GM18517 (cell line): ENCODE results near the gene PPP2R3A.
"Not testable (repeated sequence)": the region's sequence is repeated elsewhere in the genome, so short reads cannot be mapped to it uniquely, and the experiment has no call there.

ENCODE experiments used
- ATAC-seq: cut with Tn5 transposase; IDR thresholded peaks from one replicate; pipeline ENCODE4 v1.9.1; 2021; ENCODE audit warnings: mild to moderate bottlenecking, moderate library complexity; ENCODE audit not compliant: unreplicated experiment

PPP2R3A gene

DNA sequence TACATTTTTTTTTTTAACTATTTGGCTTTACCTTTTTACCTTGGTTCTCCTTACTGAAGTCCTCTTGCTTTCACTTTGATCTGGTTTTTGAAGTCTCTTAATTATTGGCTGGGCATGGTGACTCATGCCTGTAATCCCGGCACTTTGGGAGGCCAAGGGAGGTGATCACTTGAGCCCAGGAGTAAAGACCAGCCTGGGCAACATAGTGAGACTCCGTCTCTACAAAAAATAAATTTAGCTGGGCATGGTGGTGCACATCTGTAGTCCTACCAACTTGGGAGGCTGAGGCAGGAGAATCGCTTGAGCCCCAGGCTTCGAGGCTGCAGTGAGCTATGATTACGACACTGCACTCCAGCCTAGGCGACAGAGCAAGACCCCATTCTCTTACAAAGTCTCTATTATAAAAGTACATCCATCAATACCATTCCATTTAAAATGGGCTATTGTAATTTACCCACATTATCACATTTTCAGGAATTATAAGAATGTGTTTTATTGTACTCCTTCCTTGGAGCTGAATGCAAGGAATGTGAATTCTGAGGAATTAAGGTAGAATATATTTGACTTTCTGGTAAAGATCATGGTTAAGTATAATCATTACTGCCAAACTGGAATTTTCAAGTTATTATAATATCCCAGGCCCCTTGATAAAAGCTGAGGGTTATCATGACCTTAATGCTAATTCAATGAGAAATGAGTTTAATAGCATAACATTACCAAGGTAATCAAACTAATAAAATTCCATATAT, 181.6 kb downstream of the PPP2R3A start:
- no peak for ATAC-seq

- ATAC-seq = no peak
Measured at GRCh38 chr3:136149667-136150066, 184.1 kb downstream of the PPP2R3A start.

- no peak for ATAC-seq
Measured at GRCh38 chr3:136151219-136151618, 185.7 kb downstream of the PPP2R3A start.

- ATAC-seq = no peak
Measured at GRCh38 chr3:136152176-136152843, 186.8 kb downstream of the PPP2R3A start.

GRCh38 chr3:136152963-136153362, 187.4 kb downstream of the PPP2R3A start:
- no peak for ATAC-seq

- no peak for ATAC-seq
Measured at GRCh38 chr3:136161516-136161915, 196.0 kb downstream of the PPP2R3A start.

GRCh38 chr3:136162322-136162721, 196.8 kb downstream of the PPP2R3A start:
- ATAC-seq = no peak

GRCh38 chr3:136163607-136164006, 198.1 kb downstream of the PPP2R3A start:
- ATAC-seq = not testable (repeated sequence)

DNA sequence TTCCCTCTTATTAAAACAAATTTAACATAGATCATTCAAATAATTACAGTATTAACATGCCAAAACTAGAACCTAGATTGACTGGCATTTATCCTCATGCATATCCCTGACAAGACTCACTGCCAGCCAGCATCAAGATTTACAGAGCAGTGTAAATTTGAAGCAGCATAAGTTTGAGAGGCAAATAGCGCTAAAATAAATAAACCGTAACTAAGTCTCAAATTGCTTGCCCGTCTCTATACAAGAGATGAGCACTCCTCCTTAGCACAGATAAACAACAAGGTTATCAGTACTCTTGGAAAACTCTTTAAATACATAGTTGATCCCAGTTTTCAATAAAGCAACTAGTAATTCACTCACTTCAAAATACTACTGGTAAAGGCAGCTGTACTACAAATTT, 201.0 kb downstream of the PPP2R3A start:
- no peak for ATAC-seq

DNA sequence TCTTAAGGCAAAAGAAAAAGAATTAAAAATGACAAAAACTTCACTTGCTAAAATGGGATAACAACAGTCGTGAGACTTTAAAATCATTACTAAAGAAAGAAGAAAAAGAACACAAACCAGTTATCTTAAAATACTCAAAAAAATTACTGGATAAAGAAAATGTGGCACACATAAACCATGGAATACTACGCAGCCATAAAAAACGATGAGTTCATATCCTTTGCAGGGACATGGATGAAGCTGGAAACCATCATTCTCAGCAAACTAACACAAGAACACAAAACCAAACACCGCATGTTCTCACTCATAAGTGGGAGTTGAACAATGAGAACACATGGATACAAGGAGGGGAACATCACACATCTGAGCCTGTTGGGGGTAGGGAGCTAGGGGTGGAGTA, 202.7 kb downstream of the PPP2R3A start:
- not testable (repeated sequence) for ATAC-seq

GRCh38 chr3:136171097-136171542, 205.6 kb downstream of the PPP2R3A start:
- ATAC-seq = no peak

GRCh38 chr3:136173939-136174490, 208.5 kb downstream of the PPP2R3A start:
- ATAC-seq = no peak

DNA sequence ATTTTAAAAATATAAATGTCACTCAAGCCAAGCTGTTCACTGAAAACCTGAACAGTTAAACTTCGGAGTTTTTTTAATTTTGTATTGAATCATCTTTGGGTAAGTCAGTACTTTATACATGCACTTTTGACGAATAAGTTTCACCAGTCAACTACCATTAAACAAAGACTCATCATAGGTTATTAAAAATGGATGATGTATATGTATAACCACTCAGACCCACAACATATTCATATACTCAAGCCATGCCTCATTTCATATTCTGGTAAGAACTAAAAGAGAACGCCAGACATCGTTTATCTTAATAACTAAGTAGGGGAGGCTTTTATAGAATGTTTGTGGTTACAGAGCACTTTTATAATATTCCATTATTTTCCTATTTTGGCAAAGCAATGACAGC, 212.3 kb downstream of the PPP2R3A start:
- no peak for ATAC-seq

DNA sequence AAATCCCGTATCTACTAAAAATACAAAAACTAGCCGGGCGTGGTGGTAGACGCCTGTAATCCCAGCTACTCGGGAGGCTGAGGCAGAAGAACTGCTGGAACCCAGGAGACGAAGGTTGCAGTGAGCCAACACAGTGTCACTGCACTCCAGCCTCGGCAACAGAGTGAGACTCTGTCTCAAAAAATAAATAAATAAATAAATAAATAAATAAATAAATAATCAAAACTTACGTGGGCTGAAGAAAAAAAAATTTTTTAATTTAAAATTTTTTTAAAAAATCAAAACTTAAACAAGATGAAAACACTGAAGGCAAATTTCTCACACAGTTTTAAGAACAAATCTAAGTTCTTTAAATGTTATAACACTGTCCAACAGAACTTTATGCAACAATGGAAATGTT, 216.2 kb downstream of the PPP2R3A start:
- ATAC-seq = no peak

- ATAC-seq = no peak
Measured at GRCh38 chr3:136184703-136185102, 219.2 kb downstream of the PPP2R3A start.

- no peak for ATAC-seq
Measured at GRCh38 chr3:136186344-136186743, 220.8 kb downstream of the PPP2R3A start.

DNA sequence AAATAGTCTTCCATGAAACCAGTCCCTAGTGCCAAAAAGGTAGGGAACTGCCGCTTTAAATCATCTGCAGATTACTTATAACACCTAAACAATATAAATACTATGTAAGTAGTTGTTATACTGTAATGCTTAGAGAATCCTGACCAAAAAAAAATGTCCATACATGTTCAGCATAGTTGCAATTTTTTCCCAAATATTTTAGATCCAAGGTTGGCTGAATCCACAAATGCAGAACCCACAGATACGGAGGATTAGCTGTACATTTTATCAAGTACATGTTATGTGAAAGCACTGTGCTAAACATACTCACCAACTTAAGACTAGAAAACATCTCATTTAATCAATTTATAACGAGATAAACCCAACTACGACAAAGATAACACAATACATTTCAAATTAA, 221.3 kb downstream of the PPP2R3A start:
- ATAC-seq = no peak

DNA sequence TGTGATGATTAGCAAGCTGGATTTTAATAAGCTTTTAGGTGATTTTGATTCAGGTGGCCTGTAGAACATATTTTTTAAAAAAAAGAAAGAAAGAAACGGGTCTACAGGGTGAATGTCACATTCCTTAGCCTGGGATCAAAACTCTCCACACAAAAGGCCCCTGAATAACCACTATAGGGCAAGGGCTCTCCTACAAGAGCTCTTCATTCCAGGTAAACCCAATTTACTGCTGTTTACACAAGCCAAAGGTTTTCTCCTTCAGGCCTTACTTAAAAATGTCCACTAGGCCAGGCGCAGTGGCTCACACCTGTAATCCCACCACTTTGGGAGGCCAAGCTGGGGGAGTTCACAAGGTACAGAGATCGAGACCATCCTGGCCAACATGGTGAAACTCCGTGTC, 222.3 kb downstream of the PPP2R3A start:
- ATAC-seq = no peak

DNA sequence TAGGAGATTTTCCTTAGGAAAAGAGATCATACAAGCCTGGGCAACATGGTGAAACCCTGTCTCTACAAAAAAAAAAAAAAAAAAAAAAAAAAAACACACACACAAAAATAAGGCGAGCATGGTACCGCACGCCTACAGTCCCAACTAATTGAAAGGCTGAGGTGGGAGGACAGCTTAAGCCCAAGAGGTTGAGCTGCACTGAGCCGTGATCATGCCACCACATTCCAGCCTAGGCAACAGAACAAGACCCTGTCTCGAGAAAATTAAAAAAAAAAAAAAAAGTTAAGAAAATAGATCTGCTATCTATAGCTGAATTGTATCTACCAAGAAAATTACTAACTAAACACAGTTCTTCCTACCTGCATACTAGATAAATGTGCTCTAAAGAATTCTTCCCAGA, 223.5 kb downstream of the PPP2R3A start:
- ATAC-seq = no peak

- ATAC-seq = no peak
Measured at GRCh38 chr3:136189859-136190617, 224.5 kb downstream of the PPP2R3A start.

GRCh38 chr3:136192195-136192594, 226.7 kb downstream of the PPP2R3A start:
- ATAC-seq = not testable (repeated sequence)
